GM12878 (cell line): ENCODE data around the gene ANTXR1.

ENCODE experiments used
- ATF2 ChIP-seq: IDR thresholded peaks from 2 replicates; pipeline ENCODE4 v1.6.1; 2012; ENCODE audit warnings: low read length, inconsistent platforms
- CBFB ChIP-seq: IDR thresholded peaks from 2 replicates; pipeline ENCODE4 v1.6.1; 2016; ENCODE audit warnings: antibody characterized with exemption, low read depth
- CBX5 ChIP-seq: sonication (generic); IDR thresholded peaks from 2 replicates; pipeline ENCODE4 v1.6.1; 2016; ENCODE audit warnings: low read depth, moderate library complexity, mild to moderate bottlenecking, inconsistent platforms
- CREB1 ChIP-seq: IDR thresholded peaks from 2 replicates; pipeline ENCODE4 v1.6.1; 2012; ENCODE audit warnings: low read depth, mild to moderate bottlenecking, inconsistent platforms
- CTCF ChIP-seq, 3 experiments: IDR thresholded peaks in 2 of 3; conservative IDR thresholded peaks in 1 of 3; 2 replicates each; pipeline ENCODE4 v1.5.1; 2011; ENCODE audit warnings: low read depth in 3 of 3, low read length in 3 of 3, mild to moderate bottlenecking in 3 of 3, control low read depth in 2 of 3, moderate library complexity in 2 of 3, inconsistent platforms in 1 of 3, mixed read lengths in 1 of 3; ENCODE audit not compliant: control insufficient read depth in 2 of 3, insufficient read depth in 1 of 3; ENCODE audit errors: extremely low read depth in 1 of 3
- ETV6 ChIP-seq, 2 experiments: fragments of 450-650 bp in 1 of 2; IDR thresholded peaks in 1 of 2; conservative IDR thresholded peaks in 1 of 2; 2 replicates each; pipeline ENCODE4 v1.6.1; 2014; ENCODE audit warnings: antibody characterized with exemption in 1 of 2, borderline replicate concordance in 1 of 2, low read depth in 1 of 2, mild to moderate bottlenecking in 1 of 2, moderate library complexity in 1 of 2
- MAX ChIP-seq: IDR thresholded peaks from 2 replicates; pipeline ENCODE4 v1.6.1; 2012; ENCODE audit warnings: low read depth, low read length, improper control_type of control experiment
- POLR2A ChIP-seq: IDR thresholded peaks from 2 replicates; pipeline ENCODE4 v1.6.1; 2011; ENCODE audit warnings: low read depth, mild to moderate bottlenecking, low read length
- TAF1 ChIP-seq: IDR thresholded peaks from 2 replicates; pipeline ENCODE4 v1.6.1; 2011; ENCODE audit warnings: mild to moderate bottlenecking, low read depth, low read length, borderline replicate concordance
- TCF12 ChIP-seq: IDR thresholded peaks from 2 replicates; pipeline ENCODE4 v1.6.1; 2011; ENCODE audit warnings: low read depth, mild to moderate bottlenecking, low read length

- TF ChIP-seq TCF12 = no peak
- no peak for TF ChIP-seq MAX
- no peak for TF ChIP-seq CTCF (IDR thresholded peaks at IDR 0.05 in 2 of 3, conservative IDR thresholded peaks at IDR 0.05 in 1 of 3; ENCODE audit: control insufficient read depth in 2 of 3, extremely low read depth in 1 of 3, insufficient read depth in 1 of 3, low read depth in 3 of 3, low read length in 3 of 3)
- no peak for TF ChIP-seq POLR2A
- no peak for TF ChIP-seq ATF2
- no peak for TF ChIP-seq CREB1
- TF ChIP-seq ETV6 (conservative IDR thresholded peaks at IDR 0.05 in 1 of 2, IDR thresholded peaks at IDR 0.05 in 1 of 2; ENCODE audit: borderline replicate concordance in 1 of 2, low read depth in 1 of 2) = no peak
- TF ChIP-seq TAF1 = no peak
- TF ChIP-seq CBX5 = no peak
- no peak for TF ChIP-seq CBFB
Measured at GRCh38 chr2:69149631-69150215, 136.7 kb downstream of the ANTXR1 start.
